ENCODE results near the gene SHB.
A peak's percentile ranks its signal among the peaks of the same experiment; 100 is the strongest.

The SHB gene

DNA sequence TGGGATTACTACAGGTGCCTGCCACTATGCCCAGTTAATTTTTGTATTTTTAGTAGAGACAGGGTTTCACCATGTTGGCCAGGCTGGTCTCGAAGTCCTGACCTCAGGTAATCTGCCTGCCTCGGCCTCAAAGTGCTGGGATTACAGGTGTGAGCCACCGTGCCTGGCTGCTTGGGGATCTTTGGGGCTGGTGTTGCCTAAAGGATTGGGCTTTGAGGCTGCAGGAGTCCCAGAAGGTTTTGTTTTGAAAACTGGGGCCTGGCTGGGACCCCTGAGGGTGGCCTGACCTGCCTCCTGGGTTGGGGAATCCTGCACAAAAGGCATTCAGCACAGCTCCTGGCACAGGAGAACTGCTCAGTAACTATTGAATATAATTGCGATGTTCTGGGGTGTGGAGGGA, 25.1 kb upstream of the SHB start:
- no peak for DNase-seq (ENCODE audit: low spot score)
- TF ChIP-seq, protein P1, sequence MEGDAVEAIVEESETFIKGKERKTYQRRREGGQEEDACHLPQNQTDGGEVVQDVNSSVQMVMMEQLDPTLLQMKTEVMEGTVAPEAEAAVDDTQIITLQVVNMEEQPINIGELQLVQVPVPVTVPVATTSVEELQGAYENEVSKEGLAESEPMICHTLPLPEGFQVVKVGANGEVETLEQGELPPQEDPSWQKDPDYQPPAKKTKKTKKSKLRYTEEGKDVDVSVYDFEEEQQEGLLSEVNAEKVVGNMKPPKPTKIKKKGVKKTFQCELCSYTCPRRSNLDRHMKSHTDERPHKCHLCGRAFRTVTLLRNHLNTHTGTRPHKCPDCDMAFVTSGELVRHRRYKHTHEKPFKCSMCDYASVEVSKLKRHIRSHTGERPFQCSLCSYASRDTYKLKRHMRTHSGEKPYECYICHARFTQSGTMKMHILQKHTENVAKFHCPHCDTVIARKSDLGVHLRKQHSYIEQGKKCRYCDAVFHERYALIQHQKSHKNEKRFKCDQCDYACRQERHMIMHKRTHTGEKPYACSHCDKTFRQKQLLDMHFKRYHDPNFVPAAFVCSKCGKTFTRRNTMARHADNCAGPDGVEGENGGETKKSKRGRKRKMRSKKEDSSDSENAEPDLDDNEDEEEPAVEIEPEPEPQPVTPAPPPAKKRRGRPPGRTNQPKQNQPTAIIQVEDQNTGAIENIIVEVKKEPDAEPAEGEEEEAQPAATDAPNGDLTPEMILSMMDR (IDR thresholded peaks at IDR 0.05; ENCODE audit: extremely low read depth, missing control alignments) = no peak

DNA sequence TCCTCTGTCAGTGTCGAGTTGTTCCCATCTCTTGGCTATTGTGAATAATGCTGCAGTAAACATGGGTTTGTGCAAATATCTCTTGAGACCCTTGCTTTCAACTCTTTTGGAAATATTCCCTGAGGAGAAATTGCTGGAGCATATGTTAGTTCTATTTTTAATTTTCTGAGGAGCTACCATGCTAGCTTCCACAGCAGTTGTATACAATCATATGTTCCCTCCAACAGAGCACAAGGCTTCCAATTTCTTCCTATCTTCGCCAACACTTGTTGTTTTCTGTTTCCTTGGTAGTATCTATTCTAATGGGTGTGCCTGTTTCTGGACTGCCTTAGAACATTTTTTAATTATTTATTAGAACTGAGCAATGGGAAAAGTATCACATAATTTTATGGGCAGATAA, 23.6 kb upstream of the SHB start:
- no peak for DNase-seq (ENCODE audit: low spot score)
- TF ChIP-seq, protein P1 (IDR thresholded peaks at IDR 0.05; ENCODE audit: extremely low read depth, missing control alignments) = no peak

DNA sequence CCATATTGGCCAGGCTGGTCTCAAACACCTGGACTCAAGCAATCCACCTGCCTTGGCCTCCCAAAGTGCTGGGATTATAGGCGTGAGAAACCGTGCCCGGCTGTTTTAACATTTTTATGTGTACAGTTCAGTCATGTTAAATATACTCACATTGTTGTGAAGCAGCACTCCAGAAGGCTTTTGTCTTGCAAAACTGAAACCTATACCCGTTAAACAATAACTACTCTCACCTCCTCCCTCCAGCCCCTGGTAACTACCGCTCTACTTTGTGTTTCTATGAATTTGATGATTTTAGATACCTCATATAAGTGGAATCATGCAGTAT, 23.1 kb upstream of the SHB start:
- no peak for DNase-seq (ENCODE audit: low spot score)
- TF ChIP-seq, protein P1 (IDR thresholded peaks at IDR 0.05; ENCODE audit: extremely low read depth, missing control alignments) = no peak

DNA sequence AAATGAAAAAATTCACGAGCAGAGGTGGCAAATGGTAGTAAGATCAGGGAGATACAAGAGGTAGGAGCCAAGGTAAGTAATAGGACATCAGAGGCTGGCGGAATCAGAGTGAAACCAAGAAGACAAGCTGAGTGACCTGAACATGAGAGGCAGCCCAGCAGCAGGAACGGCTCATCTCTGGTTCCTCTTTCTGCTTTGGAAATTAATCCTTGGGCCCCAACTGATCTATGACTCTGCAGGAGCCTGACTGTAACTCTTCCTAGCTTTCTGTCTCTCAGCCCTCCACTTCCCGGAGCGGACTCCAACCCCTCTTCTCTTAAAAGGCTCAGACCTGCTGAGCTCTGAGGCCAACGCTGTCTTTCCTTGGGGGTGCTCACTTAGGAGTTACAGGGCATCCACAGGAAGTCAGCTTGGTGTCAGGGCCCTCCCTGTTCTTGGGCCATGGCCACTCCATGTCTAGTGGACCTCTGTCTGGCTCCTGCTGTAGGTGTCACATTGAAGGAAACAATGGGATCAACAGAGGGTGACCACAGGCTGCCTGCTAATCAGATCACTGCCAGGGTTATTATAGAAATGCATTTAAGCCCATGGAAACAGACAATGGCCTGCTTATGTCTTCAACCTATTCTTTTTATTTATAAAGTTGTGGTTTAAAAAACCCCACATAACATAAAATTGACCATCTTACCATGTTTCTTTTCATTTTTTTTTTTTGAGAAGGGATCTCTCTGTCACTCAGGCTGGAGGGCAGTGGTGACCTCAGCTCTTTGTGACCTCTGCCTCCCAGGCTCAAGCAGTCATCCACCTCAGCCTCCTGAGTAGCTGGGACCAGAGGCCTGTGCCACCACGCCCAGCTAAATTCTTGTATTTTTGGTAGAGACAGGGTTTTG, 22.5 kb upstream of the SHB start:
- DNase-seq (ENCODE audit: low spot score) = peak; percentile 49
- TF ChIP-seq, protein P1 (IDR thresholded peaks at IDR 0.05; ENCODE audit: extremely low read depth, missing control alignments) = no peak

DNA sequence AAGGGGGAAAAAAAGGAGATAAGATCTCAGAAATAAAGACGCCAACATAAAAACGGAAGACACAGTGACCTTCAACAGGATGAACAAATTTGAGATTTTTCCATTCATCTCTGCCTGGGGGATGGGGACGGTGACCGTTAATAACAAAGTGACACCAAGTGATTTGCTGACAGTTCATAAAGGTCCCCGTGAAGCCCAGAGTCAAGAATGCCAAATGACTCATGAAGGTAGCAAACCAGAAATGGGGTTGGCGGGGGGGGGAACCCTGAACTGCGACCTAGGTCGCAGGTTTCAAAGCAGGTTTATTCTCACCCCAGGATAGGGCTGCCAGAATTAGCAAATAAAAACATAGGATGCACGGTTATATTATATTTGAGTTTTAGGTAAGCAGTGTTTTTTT, 21.1 kb upstream of the SHB start:
- no peak for DNase-seq (ENCODE audit: low spot score)
- TF ChIP-seq, protein P1 (IDR thresholded peaks at IDR 0.05; ENCODE audit: extremely low read depth, missing control alignments) = no peak

DNA sequence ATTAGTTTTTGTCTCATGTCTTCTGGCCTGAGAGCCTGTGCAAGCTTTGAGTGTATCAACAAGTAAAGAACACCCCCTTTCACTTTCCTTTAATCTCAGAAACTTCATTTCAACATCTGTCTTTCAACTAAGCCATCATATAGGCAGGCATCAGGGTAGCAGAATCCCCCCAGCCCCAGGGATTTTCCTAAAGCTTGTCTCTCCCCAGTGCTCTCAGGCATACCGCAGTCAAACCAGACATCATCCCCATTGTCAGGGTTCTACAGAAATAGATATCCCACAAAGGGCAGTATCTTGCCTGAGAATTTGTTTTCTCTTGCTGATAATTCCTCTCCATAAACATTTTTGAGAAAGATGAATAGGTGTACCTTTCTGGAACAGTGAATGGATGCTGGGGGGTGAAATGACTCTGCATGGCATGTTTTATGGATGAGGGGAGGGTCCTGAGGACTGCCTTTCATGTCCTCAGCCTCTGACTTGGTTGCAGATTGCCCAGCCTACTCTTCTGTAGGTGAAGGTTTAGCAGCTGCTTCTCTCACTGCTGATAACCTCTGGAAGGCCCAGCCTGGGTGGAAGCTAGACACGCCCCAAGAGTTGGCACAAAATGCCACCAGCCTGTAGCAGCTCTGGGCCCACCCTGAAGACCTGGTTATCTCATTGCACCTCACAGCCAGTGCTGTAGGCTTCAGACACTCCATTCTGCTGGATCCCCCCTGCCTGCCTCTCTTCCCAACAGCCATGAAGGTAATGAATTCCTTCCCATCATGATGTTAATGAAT, 20.5 kb upstream of the SHB start:
- no peak for DNase-seq (ENCODE audit: low spot score)
- TF ChIP-seq, protein P1 (IDR thresholded peaks at IDR 0.05; ENCODE audit: extremely low read depth, missing control alignments) = no peak
